HT1080 (cell line): Measurements from ENCODE around the gene CDK4. TPM values are rescaled to one million over a fixed set of nuclear protein-coding genes. Genes with fewer than 3 reads are reported as not detected.

ENCODE experiments used
- DNase-seq: peaks from one replicate; pipeline ENCODE4 v3.0.0-alpha.2; 2015; ENCODE audit warnings: low read depth
- total RNA-seq: library from RNA; depleted of rRNA; stranded (reverse); fragments of >200 nt; shearing (Covaris generic); gene quantifications from 2 replicates; pipeline ENCODE4 v1.2.3, GENCODE V29; 2014

CDK4 gene
- total RNA-seq, 1 experiment from 2014 or later: 442 TPM

DNA sequence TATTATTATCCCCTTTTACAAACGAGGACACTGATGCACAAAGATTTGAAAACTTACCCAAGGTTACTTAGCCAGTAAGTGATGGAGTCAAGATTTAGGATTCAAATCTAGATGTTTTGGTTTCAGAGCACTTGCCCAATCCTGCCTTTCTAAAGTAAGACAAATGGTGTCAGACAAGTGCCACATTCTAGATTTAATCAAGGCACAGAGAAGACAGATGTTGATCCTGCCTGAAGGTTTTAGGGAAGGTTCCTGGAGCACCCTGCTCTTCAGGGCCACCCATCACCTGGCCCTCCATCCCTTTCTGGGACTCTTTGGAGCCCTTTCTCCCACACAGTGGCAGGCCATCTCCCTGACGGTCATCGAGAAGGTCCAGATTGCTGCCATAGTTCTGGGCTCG lies 5.7 kb upstream of the CDK4 start:
- no peak for DNase-seq

GRCh38 chr12:57756406-57757341 lies 4.6 kb upstream of the CDK4 start:
- DNase-seq: no peak

- no peak for DNase-seq
Measured at GRCh38 chr12:57755454-57756372, 3.6 kb upstream of the CDK4 start.

DNA sequence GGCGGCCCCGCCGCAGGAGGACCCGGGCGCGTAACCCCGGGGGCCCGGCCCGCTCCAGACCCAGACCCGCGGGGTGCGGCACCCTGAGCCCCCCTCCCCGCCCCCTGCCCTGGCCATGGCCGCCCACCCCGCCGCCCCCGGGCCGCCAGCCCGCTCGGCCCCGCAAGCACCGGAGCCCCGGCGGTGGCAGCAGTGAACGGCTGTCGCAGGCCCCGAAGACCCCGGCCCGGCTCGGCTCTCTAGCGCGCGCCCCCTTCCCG lies 3.0 kb upstream of the CDK4 start:
- no peak for DNase-seq

DNA sequence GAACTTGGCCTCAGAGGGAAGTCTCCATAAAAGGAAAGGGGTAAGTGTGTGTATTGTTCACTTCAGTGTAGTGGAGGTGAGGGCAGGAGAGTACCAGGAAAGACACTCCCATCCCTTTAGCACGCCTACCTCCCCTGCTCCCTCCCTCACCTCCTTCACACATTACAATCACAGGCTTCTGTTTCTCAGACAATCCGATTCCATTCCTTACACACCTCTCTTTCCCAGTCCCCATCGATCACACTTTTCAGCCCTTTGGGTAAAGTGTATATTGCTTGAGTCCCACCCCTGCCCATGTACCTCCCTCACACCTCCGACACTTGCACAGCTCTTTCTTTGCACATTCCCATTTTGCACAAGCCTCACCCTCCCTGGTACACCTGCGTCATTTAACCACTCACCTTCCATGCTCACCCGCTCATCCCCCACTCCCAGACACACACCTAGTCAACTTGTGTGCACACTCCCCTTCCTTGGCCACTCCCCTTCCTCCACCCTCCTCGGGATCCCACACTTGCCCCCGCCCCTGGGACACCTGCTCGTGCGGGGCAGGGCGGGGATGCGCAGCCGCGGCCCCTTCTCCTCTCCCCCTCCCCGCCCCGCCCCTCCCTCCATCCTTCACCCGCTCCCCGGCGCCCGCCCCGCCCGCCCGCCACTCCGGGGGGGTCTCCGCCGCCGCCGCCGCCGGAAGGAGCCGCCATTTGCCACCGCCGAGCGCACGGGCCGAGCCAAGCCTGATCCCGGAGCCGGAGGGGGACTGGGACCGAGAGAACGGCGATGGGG lies 2.5 kb upstream of the CDK4 start, which contains the start of gene MARCHF9:
Gene MARCHF9, plus strand, starts transcription at position 693 of the 783 bp plus-strand sequence. CDS start 426 bp downstream, outside the sequence.
- DNase-seq: peak; percentile 42

DNA sequence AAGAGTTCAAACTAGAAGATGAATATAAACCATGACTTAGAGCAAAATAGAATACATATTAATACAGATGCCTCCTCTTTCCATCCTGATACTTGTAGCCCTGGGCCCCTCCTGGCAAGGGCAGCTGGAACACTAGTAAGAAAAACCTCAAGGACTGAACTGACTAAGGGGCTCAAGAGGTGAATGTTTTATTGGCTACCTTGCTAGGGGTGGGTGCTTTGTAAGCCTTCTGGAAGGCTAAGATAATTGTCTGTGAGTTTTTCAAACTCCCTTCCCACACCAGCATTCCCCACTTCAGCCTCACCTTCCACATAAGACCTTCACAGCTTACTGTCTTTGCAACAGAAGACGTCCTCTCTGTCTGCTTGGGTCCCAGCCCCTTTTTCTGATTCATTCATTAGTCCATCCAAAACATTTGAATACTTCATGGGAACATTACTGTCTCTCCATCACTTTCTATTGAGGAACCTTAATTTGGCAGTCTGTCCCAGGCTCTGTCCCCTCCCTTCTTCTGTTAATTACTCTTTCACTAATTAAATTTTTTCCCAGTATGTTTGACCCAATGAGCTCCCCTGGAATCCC lies 1.7 kb upstream of the CDK4 start:
- no peak for DNase-seq

DNA sequence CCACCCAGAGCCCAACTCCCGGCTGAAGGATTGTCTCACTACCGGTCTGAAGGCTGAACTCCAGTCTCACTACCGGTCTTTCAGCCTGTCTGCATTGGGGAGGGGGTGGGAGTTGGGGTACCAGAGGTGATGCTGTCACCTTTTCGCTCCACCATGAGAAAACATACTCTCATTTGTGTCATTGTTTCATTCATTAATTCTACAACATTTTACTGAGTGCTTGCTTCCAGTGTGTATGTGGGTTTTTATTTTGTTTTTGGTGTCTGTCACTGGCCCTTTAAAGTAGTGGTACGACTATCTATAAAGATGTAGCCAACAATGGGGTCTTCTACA lies 524 bp upstream of the CDK4 start:
- no peak for DNase-seq

- DNase-seq: no peak
Measured at GRCh38 chr12:57751432-57751787, 700 bp downstream of the CDK4 start.

DNA sequence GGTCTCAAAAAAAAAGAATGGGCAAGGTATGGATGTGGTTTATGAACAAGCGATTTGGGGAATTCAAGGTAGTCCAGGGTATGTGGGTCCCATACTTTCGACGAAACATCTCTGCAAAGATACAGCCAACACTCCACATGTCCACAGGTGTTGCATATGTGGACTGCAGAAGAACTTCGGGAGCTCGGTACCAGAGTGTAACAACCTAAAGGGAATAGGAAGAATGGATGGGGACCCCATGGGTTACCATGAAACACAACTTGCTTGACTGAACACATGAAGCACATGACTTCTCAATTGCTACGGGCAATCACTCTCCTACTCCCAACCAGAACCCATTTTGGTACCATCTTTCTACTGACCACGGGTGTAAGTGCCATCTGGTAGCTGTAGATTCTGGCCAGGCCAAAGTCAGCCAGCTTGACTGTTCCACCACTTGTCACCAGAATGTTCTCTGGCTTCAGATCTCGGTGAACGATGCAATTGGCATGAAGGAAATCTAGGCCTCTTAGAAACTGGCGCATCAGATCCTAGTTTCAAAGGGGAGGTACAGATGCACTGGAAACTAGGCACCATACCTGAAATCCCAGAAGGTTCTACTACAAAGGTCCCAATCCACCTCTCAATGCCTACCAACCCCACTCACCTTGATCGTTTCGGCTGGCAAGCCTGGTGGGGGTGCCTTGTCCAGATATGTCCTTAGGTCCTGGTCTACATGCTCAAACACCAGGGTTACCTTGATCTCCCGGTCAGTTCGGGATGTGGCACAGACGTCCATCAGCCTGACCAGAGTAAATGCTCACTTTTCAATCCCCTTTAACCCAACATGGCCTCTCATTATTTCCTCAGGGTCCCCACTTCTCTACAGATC lies 1.3 kb downstream of the CDK4 start:
- DNase-seq: no peak

- DNase-seq: no peak
Measured at GRCh38 chr12:57749061-57749460, 3.0 kb downstream of the CDK4 start.

DNA sequence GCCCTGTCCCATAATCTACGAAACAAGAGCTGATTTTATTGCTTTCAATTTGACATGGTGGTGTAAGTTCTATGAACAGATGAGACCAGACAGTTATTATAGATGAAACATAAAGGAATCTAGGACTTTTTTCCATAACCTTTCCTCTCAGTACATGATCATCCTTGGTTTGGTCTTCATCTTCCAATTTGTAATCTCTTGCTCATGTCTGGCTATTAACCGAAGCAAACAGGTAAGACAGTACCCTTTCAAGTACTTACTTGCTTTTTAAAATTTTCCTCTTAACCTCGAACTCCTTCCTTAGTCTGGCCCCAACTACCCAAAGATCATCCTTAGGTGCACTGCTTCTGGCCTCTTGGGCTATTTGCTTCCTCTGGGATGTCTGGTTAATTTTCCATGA lies 6.1 kb downstream of the CDK4 start:
- no peak for DNase-seq

- DNase-seq: peak; percentile 30
Measured at GRCh38 chr12:57745485-57745881, 6.6 kb downstream of the CDK4 start.

DNA sequence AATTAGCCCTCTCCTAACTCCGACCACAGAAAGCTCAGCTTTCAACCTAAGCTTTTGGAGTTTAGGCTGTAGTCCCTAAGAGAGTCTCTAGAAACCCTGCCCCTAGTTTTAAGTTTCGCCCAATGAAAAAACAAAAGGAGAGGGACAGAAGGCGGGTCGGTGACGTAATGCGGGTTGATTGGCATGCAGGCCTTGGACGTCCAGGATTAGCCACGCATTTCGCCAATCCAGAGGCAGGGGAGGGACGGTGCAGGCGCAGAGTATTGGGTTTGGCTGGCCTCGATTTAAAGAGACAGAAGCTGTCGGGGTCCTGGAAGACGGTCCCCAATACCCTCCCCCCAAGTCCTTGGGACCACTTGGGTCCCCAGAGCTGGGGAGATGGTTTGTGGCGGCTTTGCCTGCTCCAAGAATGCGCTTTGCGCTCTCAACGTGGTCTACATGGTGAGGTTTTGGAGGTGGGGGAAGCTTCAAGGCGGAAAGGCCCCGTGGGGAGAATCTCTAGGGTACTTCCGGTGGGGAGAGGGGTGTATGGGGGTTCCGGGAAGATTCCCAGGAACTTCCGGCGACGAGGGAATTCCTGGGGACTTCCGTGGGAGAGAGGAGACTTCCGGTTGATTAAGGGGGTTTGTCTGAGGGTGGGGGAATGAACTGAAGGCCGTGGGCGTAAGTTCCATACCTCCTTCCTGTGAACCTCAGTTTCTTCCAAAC lies 7.2 kb downstream of the CDK4 start, which contains the start of gene TSPAN31:
Gene TSPAN31, plus strand, starts transcription at position 263 of the 708 bp plus-strand sequence. Its CDS starts 116 bp downstream, at position 379.
- DNase-seq: peak; percentile 97

GRCh38 chr12:57744194-57744776 lies 7.8 kb downstream of the CDK4 start:
- no peak for DNase-seq

DNA sequence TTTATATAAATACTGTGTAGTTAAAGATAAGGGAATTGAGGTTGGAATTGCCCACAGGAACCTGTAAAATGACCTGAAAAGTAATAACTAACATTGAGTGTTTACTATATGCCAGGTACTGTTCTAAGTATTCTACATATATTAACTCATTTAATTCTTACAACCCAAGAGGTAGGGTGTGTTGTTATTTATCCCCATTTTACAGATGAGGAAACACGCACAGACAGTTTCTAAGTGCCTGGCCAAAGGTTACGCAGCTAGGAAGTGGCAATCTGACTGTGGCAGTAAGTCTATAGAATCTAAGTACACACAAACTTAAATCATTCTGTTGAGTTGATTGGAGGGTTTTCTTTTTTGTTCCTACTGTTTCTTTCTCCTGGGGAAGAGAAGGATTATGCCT lies 8.3 kb downstream of the CDK4 start:
- DNase-seq: no peak

DNA sequence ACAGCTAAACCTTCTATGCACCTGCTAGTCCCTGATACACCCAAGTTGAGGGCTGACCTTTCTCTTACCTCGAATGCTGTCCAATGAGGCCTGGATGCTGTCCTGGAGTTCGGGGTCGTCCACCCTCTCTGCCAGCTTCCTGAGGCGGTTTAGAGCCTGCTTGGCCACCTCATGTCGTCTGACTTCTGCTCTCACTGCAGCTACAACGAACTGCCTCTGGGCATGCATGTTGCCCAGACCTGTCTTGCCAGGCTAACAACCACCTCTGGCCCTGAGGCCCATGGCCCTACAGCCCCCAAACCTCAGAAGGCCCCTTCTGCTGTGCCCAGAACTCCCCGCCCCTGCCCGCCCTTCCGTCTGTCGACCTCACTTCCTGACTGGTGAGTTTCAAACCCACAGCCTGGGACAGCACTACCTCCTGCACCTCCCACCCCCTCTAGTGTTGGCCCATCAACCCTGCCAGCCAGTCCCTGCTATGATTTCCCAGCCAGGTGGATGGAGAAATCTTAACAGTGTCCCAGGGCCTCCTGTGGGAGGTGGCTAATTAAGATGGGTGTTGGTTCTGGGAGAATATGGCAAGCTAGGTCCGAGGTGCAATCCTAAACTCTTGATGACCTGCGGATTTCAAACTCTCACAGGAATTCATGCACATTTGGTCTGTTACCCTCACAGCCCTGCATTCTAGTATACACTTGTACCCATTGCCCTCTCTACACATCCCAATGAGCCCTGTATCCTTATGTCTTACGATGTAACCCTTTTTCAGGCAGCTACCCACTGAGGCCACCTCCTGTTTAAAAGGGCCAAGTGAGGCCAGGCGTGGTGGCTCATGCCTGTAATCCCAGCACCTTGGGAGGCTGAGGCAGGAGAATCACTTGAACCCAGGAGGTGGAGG lies 10.0 kb downstream of the CDK4 start:
- DNase-seq: peak; percentile 68

GRCh38 chr12:57741413-57741789 lies 10.7 kb downstream of the CDK4 start:
- DNase-seq: no peak
